ENCODE measurements around the gene DCBLD2. TPM values are rescaled to one million over a fixed set of nuclear protein-coding genes. Genes with fewer than 3 reads are reported as not detected.

Gene DCBLD2
- total and polyA plus RNA-seq, 2 of the 4 experiments (the other 2 are of a cell fraction), result 121 to 196 TPM

DNA sequence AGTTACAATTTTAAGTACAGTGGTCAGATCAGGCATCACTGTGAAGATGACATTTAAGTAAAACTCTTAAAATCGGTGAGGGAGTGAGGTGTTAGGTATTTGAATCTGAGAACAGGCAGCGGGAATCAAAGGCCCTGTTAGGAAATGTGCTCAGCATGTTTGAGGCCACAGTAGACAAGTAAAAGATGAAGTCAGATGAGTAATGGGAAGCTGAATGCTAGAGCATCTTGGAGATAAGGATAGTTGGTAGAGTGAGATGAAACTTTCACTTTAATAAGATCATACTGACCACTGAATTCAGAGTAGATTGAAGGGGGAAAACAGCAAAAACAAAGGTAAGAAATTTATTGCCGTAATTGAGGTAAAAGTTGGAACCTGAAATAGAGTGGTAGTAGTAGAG lies 61.6 kb downstream of the DCBLD2 start:
- Histone ChIP-seq H3K4ac (ENCODE audit: low read depth, low read length) (no peak overlapping the region), H3K14ac (replicated peaks; ENCODE audit: low read depth, low read length) (no peak overlapping the region), H2BK5ac (ENCODE audit: low read depth, low read length, poor library complexity, severe bottlenecking) (no peak overlapping the region), H2AK5ac (ENCODE audit: low read depth, low read length) (no peak overlapping the region), H3K9me1 (ENCODE audit: insufficient read depth, low read length) (peaks cover 3% of the 10 kb centered on the region), H3K27me3 (ENCODE audit: control insufficient read depth, insufficient read depth, low read length) (no peaks in the 10 kb centered on the region), H2AK9ac (replicated peaks; ENCODE audit: low read depth, low read length, poor library complexity) (no peak overlapping the region), H3K36me3 (ENCODE audit: control insufficient read depth, insufficient read depth, low read length) (peaks cover 3% of the 10 kb centered on the region), H3K18ac (ENCODE audit: low read depth, low read length) (no peak overlapping the region), H2AFZ (replicated peaks; ENCODE audit: low read length, poor library complexity) (no peak overlapping the region), H3K9me3 (ENCODE audit: control insufficient read depth, insufficient read depth, low read length) (no peaks in the 10 kb centered on the region), H3K4me2 (ENCODE audit: low read depth, low read length) (peak overlapping the region; percentile 44; the same call in 1 of the 2 replicates), H4K20me1 (ENCODE audit: insufficient read depth, low read length) (0 out of 2 replicates have a peak, but pooled peaks cover 6% of the 10 kb centered on the region), H3K79me1 (ENCODE audit: low read depth in 1 of 2, low read length in 2 of 2) (peaks cover 11 to 18% of the 10 kb centered on the region in 2 experiments; a peak in 3 of 4 replicates), H3K23ac (ENCODE audit: low read depth, low read length) (no peak overlapping the region), H2BK15ac (ENCODE audit: low read depth, low read length) (no peak overlapping the region), H3K27ac (ENCODE audit: insufficient read depth, low read length) (no peak overlapping the region), H3K4me3 (ENCODE audit: insufficient read depth, low read depth, low read length) (no peak overlapping the region), H4K8ac (ENCODE audit: low read depth in 2 of 2, low read length in 2 of 2) (no peak overlapping the region), H3K4me1 (ENCODE audit: control insufficient read depth, insufficient read depth, low read length) (no peaks in the 10 kb centered on the region), H2BK120ac (ENCODE audit: low read depth, low read length) (no peak overlapping the region), H3K56ac (ENCODE audit: extremely low read depth, insufficient read depth, low read length) (no peak overlapping the region), H3K9ac (ENCODE audit: low read depth, low read length) (no peak overlapping the region), H4K91ac (ENCODE audit: insufficient read depth, low read depth, low read length) (no peak overlapping the region), H4K5ac (ENCODE audit: low read depth, low read length) (no peak overlapping the region), H2BK20ac (ENCODE audit: low read depth, low read length) (no peak overlapping the region)
- dilution Hi-C loops (cut with HindIII; ENCODE audit: low sequenced_read_pairs, unreplicated experiment) (no loop called here), intact Hi-C loops (cut with micrococcal nuclease) (no loop called here), in situ Hi-C loops (cut with MboI; ENCODE audit: low sequenced_read_pairs) (no loop called here)
- BruUV-seq (replicated peaks), result no TSS peak
- ATAC-seq (ENCODE audit: low read depth), result peak; percentile 54
- ChIA-PET CTCF (no interaction called here), POLR2A (ENCODE audit: unreplicated experiment) (no interaction called here)
- 89% methylated on average over 2 of the region's 3 CpGs; no CpG with 5 or more reads in 1 of the 2 experiments for whole genome bisulfite sequencing, 2 experiments (ENCODE audit: extremely low coverage in 2 of 2, insufficient read length in 1 of 2)
- peak; percentile 67 for DNase-seq
- TF ChIP-seq, protein P1, sequence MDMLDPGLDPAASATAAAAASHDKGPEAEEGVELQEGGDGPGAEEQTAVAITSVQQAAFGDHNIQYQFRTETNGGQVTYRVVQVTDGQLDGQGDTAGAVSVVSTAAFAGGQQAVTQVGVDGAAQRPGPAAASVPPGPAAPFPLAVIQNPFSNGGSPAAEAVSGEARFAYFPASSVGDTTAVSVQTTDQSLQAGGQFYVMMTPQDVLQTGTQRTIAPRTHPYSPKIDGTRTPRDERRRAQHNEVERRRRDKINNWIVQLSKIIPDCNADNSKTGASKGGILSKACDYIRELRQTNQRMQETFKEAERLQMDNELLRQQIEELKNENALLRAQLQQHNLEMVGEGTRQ (IDR thresholded peaks at IDR 0.05; ENCODE audit: low read depth, low read length), result no peak
- TF ChIP-seq CEBPB (IDR thresholded peaks at IDR 0.05; ENCODE audit: low read depth, low read length) (no peak), RCOR1 (IDR thresholded peaks at IDR 0.05; ENCODE audit: insufficient replicate concordance, low read length) (no peak), RAD21 (IDR thresholded peaks at IDR 0.05; ENCODE audit: low read length) (no peak), SMC3 (IDR thresholded peaks at IDR 0.05; ENCODE audit: low read depth, low read length) (no peak), BHLHE40 (IDR thresholded peaks at IDR 0.05; ENCODE audit: low read depth, low read length) (no peak), MXI1 (IDR thresholded peaks at IDR 0.05; ENCODE audit: borderline replicate concordance, low read depth, low read length) (no peak), FOS (IDR thresholded peaks at IDR 0.05; ENCODE audit: low read depth, low read length) (no peak), MAFK (IDR thresholded peaks at IDR 0.05; ENCODE audit: low read depth, low read length) (no peak), NFE2L2 (IDR thresholded peaks at IDR 0.05; ENCODE audit: low read depth, low read length) (no peak), RFX5 (IDR thresholded peaks at IDR 0.05; ENCODE audit: low read depth, low read length) (no peak), MAZ (IDR thresholded peaks at IDR 0.05; ENCODE audit: borderline replicate concordance, low read depth, low read length) (no peak), CHD1 (IDR thresholded peaks at IDR 0.05; ENCODE audit: low read depth, low read length) (no peak), POLR2A (IDR thresholded peaks at IDR 0.05; ENCODE audit: low read depth, low read length) (no peak)
- TF ChIP-seq, protein P2, sequence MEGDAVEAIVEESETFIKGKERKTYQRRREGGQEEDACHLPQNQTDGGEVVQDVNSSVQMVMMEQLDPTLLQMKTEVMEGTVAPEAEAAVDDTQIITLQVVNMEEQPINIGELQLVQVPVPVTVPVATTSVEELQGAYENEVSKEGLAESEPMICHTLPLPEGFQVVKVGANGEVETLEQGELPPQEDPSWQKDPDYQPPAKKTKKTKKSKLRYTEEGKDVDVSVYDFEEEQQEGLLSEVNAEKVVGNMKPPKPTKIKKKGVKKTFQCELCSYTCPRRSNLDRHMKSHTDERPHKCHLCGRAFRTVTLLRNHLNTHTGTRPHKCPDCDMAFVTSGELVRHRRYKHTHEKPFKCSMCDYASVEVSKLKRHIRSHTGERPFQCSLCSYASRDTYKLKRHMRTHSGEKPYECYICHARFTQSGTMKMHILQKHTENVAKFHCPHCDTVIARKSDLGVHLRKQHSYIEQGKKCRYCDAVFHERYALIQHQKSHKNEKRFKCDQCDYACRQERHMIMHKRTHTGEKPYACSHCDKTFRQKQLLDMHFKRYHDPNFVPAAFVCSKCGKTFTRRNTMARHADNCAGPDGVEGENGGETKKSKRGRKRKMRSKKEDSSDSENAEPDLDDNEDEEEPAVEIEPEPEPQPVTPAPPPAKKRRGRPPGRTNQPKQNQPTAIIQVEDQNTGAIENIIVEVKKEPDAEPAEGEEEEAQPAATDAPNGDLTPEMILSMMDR (conservative IDR thresholded peaks at IDR 0.05; ENCODE audit: low read depth, low read length), result no peak
- TF ChIP-seq, protein P3, sequence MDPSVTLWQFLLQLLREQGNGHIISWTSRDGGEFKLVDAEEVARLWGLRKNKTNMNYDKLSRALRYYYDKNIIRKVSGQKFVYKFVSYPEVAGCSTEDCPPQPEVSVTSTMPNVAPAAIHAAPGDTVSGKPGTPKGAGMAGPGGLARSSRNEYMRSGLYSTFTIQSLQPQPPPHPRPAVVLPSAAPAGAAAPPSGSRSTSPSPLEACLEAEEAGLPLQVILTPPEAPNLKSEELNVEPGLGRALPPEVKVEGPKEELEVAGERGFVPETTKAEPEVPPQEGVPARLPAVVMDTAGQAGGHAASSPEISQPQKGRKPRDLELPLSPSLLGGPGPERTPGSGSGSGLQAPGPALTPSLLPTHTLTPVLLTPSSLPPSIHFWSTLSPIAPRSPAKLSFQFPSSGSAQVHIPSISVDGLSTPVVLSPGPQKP (IDR thresholded peaks at IDR 0.05; ENCODE audit: borderline replicate concordance, low read depth, low read length), result no peak
